Nasal cavity respiratory epithelium epithelial cell of viscerocranial mucosa (primary cell): Measurements from ENCODE around the gene FOSL1. TPM values are rescaled to one million over a fixed set of nuclear protein-coding genes. Genes with fewer than 3 reads are reported as not detected.

Experiments
- total RNA-seq: library from RNA; depleted of rRNA; stranded (reverse); fragments of >200 nt; gene quantifications from 2 replicates; pipeline ENCODE4 v1.2.3, GENCODE V29; 2014

Gene FOSL1
- total RNA-seq, result 20.3 and 27.7 TPM in 2 replicates

GRCh38 chr11:65900125-65900898 is at the start of gene FOSL1:
Gene FOSL1 (minus strand): TSS chr11:65900388. CDS start chr11:65900339, 49 bp downstream.

DNA sequence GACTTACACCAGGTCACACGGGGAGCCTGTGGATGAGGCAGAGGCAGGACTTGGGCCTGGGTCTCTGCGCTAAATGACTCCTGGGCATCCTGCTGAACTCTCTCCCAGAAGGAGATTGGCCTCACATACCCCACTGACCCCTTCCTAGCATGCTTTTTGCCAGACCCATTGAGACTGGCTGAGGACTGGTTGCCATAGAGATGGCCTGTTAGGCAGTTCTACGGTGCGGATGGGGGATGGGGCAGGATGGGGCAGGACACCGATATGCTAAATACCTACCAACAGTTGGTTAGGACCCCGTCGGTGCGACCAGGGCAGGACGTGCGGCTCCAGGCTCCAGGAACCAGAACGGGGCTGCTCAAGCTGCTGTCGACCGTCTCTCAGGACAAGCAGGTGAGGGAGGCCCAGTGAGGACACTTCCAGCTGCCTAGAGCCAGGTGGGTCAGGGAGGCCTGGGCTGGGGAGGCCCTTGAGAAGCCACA is 45.3 kb upstream of the FOSL1 start, which contains the start of gene TSGA10IP:
Gene TSGA10IP, plus strand, starts transcription at position 51 of the 482 bp plus-strand sequence. Its CDS starts 196 bp downstream, at position 247.

DNA sequence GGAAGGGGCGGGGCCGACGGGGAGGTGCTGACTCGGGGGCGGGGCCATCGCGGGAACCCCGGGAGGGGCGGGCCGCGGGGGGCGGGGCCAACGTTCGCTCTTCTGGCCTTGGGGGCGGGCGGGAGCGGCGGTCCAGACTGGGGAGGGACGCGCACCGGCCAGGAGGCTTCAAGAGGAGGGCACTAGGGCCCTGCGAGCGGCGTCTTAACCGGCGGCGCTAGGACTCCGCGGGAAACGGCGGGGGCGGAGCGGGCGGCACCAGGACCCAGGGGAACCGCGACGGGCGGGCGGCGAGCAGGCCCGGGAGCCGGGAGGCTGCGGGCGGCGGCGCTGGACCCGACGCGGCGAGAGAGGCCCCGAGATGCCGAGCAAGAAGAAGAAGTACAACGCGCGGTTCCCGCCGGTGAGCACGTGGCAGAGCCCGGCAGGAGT is 19.0 kb upstream of the FOSL1 start, which contains the start of gene DRAP1:
Gene DRAP1, plus strand, starts transcription at position 286 of the 432 bp plus-strand sequence. Its CDS starts 76 bp downstream, at position 362.

GRCh38 chr11:65918211-65919140 is 18.3 kb upstream of the FOSL1 start, which contains the start of gene C11orf68:
Gene C11orf68 (minus strand): TSS chr11:65919062. CDS start chr11:65919031, 31 bp downstream.

GRCh38 chr11:65890324-65891218 is 9.6 kb downstream of the FOSL1 start, which contains the start of gene CCDC85B:
Gene CCDC85B (plus strand): TSS chr11:65890673. CDS start chr11:65890784, 111 bp downstream.

GRCh38 chr11:65888163-65888814 is 11.9 kb downstream of the FOSL1 start, which contains the start of gene FIBP:
Gene FIBP (minus strand): TSS chr11:65888471. CDS start chr11:65888418, 53 bp downstream.

DNA sequence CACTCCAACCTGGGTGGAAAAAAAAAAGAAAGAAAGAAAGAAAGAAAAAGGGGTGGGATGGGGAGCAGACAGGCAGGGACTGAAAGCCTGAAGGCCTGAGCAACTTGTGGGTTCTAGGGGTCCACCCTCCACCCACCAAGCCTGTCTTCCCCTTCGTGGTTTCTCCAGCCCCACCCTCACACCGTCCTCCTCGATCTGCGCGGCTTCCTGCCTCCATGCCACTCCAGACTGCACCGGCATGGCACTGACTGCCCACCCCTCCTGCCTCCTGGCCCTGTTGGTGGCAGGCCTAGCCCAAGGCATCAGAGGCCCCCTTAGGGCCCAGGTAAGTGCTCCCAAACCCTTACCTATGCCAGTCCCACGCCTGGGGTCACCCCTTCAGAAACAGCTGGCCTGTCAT is 20.6 kb downstream of the FOSL1 start, which contains the start of gene CTSW:
Gene CTSW, plus strand, starts transcription at position 221 of the 400 bp plus-strand sequence. Its CDS starts 18 bp downstream, at position 239.

GRCh38 chr11:65872586-65873317 is 27.4 kb downstream of the FOSL1 start, which contains the start of gene EFEMP2:
Gene EFEMP2 (minus strand): TSS chr11:65872800. CDS start chr11:65872354, 446 bp downstream.

GRCh38 chr11:65860278-65861164 is 39.7 kb downstream of the FOSL1 start, which contains the start of gene MUS81:
Gene MUS81 (plus strand): TSS chr11:65860433. CDS start chr11:65860754, 321 bp downstream.

DNA sequence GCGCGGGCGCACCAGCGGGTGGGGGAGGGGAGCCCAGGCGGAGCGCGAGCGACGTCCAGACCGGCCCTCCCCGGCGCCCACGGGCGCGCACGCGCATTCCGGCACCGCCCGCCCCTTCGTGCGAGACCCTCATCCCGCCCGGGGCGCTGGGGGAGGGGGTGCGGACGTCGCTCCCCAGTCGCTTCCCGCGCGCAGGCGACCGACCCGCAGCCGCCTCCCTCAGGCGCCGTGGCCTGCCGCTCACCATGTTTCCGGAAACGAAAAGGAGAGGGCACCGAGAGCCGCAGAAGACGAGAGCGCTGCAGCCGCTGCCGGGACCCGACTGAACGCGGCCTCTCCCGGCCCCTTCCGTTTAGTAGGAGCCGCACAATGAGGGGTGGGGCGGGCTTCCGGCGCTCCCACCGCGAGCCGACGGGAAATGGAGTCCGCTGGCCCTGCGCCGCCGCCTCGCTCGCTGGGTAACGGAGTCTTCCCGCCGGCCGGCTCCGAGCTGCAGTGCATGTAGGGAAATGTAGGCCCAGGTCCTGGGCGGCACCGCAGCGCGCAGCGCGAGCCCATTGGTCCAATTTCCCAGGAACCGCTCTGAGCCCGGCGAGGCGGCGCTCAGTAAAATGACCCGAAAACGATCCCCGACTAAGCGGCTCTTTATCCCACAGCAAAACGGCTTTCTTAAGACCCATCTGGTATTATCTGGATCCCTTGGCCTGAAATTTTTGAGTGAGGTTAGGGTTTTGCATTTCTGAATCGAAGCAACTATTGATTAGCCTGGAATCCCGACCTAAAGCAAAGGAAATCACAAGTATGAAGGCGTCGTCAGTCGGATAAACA is 42.1 kb downstream of the FOSL1 start, which contains the start of gene CFL1:
Gene CFL1, minus strand, starts transcription at position 328 of the 828 bp plus-strand sequence. Its CDS starts 81 bp downstream, at position 247.

Other genes with a start within 250 kb of the FOSL1 start
- 15.0 and 24.8 TPM in 2 replicates for gene RELA, start 237.5 kb downstream of the FOSL1 start, total RNA-seq
- 28.7 and 30.3 TPM in 2 replicates for gene KAT5, start 188.1 kb downstream of the FOSL1 start, total RNA-seq
- 9.0 and 11.6 TPM in 2 replicates for gene RNASEH2C, start 179.6 kb downstream of the FOSL1 start, total RNA-seq
- 10.6 and 20.7 TPM in 2 replicates for gene AP5B1, start 119.4 kb downstream of the FOSL1 start, total RNA-seq
- 19.0 and 22.2 TPM in 2 replicates for gene OVOL1, start 113.3 kb downstream of the FOSL1 start, total RNA-seq
- gene SNX32, start 66.4 kb downstream of the FOSL1 start, total RNA-seq, result 0.68 and 1.2 TPM in 2 replicates
- gene CFL1, start 42.2 kb downstream of the FOSL1 start, total RNA-seq, result 659 and 765 TPM in 2 replicates
- gene MUS81, start 40.0 kb downstream of the FOSL1 start, total RNA-seq, result 50.8 and 70.1 TPM in 2 replicates
- 2.4 and 10.7 TPM in 2 replicates for gene EFEMP2, start 27.6 kb downstream of the FOSL1 start, total RNA-seq
- gene CTSW, start 20.6 kb downstream of the FOSL1 start, total RNA-seq, result not detected in 2 replicates
- gene FIBP, start 11.9 kb downstream of the FOSL1 start, total RNA-seq, result 92.5 and 141 TPM in 2 replicates
- 10.9 and 32.5 TPM in 2 replicates for gene CCDC85B, start 9.7 kb downstream of the FOSL1 start, total RNA-seq
- gene C11orf68, start 18.7 kb upstream of the FOSL1 start, total RNA-seq, result 12.0 and 12.5 TPM in 2 replicates
- 94.0 and 217 TPM in 2 replicates for gene DRAP1, start 19.0 kb upstream of the FOSL1 start, total RNA-seq
- gene TSGA10IP, start 45.1 kb upstream of the FOSL1 start, total RNA-seq, result not detected in 2 replicates
- gene SART1, start 61.3 kb upstream of the FOSL1 start, total RNA-seq, result 36.2 and 41.8 TPM in 2 replicates
- 48.1 and 50.2 TPM in 2 replicates for gene EIF1AD, start 101.8 kb upstream of the FOSL1 start, total RNA-seq
- 13.2 and 17.8 TPM in 2 replicates for gene BANF1, start 102.1 kb upstream of the FOSL1 start, total RNA-seq
- 1.7 and 2.6 TPM in 2 replicates for gene CST6, start 111.6 kb upstream of the FOSL1 start, total RNA-seq
- not detected in 2 replicates for gene CATSPER1, start 126.1 kb upstream of the FOSL1 start, total RNA-seq
- gene GAL3ST3, start 148.8 kb upstream of the FOSL1 start, total RNA-seq, result not detected in 2 replicates
- 103 and 117 TPM in 2 replicates for gene SF3B2, start 152.0 kb upstream of the FOSL1 start, total RNA-seq
- 7.5 and 34.8 TPM in 2 replicates for gene PACS1, start 169.9 kb upstream of the FOSL1 start, total RNA-seq